IMR-90 (cell line): Measurements from ENCODE around the gene ZDHHC17. TPM values are rescaled to one million over a fixed set of nuclear protein-coding genes. Genes with fewer than 3 reads are reported as not detected.

Source experiments
- ATAC-seq: fragments of 200-7000 bp; cut with Tn5 transposase; 2 replicates; pipeline ENCODE4 v1.9.1; 2020; ENCODE audit warnings: low read depth, mild to moderate bottlenecking, moderate library complexity
- BruUV-seq: library from RNA; stranded (reverse); fragments of 400-500 nt; replicated peaks from 2 replicates; lab custom pipeline; 2021; lab: Mats Ljungman, UMichigan
- CTCF ChIA-PET: fragments of 300-600 bp; formaldehyde crosslinking; extraction: SDS; loops from one replicate; lab custom pipeline; 2021; ENCODE audit warnings: antibody characterized with exemption; lab: Yijun Ruan, JAX
- POLR2A ChIA-PET: fragments of 300-600 bp; sonication (Branson Sonifier 250); formaldehyde crosslinking; loops from one replicate; lab custom pipeline; 2022; ENCODE audit warnings: antibody characterized with exemption; ENCODE audit not compliant: unreplicated experiment; lab: Charles Lee
- DNase-seq: peaks from one replicate; pipeline ENCODE4 v3.0.0; 2013
- H2AFZ ChIP-seq: replicated peaks from 2 replicates; pipeline ENCODE3; 2013; ENCODE audit warnings: low read length, mild to moderate bottlenecking; ENCODE audit not compliant: poor library complexity
- H2AK5ac ChIP-seq: 2 replicates; pipeline ENCODE4 v1.6.1; 2013; ENCODE audit warnings: low read depth, low read length, inconsistent platforms
- H2AK9ac ChIP-seq: replicated peaks from 2 replicates; pipeline ENCODE3; 2013; ENCODE audit warnings: mild to moderate bottlenecking, low read depth, low read length, moderate library complexity; ENCODE audit not compliant: poor library complexity
- H2BK120ac ChIP-seq: 2 replicates; pipeline ENCODE4 v1.6.1; 2013; ENCODE audit warnings: low read depth, low read length, inconsistent platforms
- H2BK15ac ChIP-seq: 3 replicates; pipeline ENCODE4 v1.6.1; 2013; ENCODE audit warnings: low read depth, low read length, inconsistent platforms
- H2BK20ac ChIP-seq: 2 replicates; pipeline ENCODE4 v1.6.1; 2013; ENCODE audit warnings: low read depth, mild to moderate bottlenecking, inconsistent platforms, low read length, moderate library complexity
- H2BK5ac ChIP-seq: 2 replicates; pipeline ENCODE4 v1.6.1; 2013; ENCODE audit warnings: mild to moderate bottlenecking, low read depth, low read length, inconsistent platforms; ENCODE audit not compliant: poor library complexity, severe bottlenecking
- H3K14ac ChIP-seq: replicated peaks from 2 replicates; pipeline ENCODE4 v1.6.1; 2013; ENCODE audit warnings: low read depth, low read length, inconsistent platforms
- H3K18ac ChIP-seq: 2 replicates; pipeline ENCODE4 v1.6.1; 2013; ENCODE audit warnings: low read depth, low read length, control low read depth
- H3K23ac ChIP-seq: 2 replicates; pipeline ENCODE4 v1.6.1; 2013; ENCODE audit warnings: low read depth, low read length, inconsistent platforms
- H3K27ac ChIP-seq: 2 replicates; pipeline ENCODE4 v1.5.1; 2013; ENCODE audit warnings: mild to moderate bottlenecking, control low read depth, low read length; ENCODE audit not compliant: insufficient read depth
- H3K27me3 ChIP-seq: 2 replicates; pipeline ENCODE4 v1.6.1; 2013; ENCODE audit warnings: low read length; ENCODE audit not compliant: control insufficient read depth, insufficient read depth
- H3K36me3 ChIP-seq: 2 replicates; pipeline ENCODE4 v1.6.1; 2013; ENCODE audit warnings: low read length, mixed read lengths; ENCODE audit not compliant: control insufficient read depth, insufficient read depth
- H3K4ac ChIP-seq: 2 replicates; pipeline ENCODE4 v1.6.1; 2013; ENCODE audit warnings: low read depth, low read length, inconsistent platforms
- H3K4me1 ChIP-seq: 2 replicates; pipeline ENCODE4 v1.6.1; 2013; ENCODE audit warnings: low read length, mixed read lengths; ENCODE audit not compliant: control insufficient read depth, insufficient read depth
- H3K4me2 ChIP-seq: 2 replicates; pipeline ENCODE4 v1.6.1; 2013; ENCODE audit warnings: low read depth, mild to moderate bottlenecking, control low read depth, low read length, moderate library complexity
- H3K4me3 ChIP-seq: 2 replicates; pipeline ENCODE4 v1.5.1; 2013; ENCODE audit warnings: low read depth, mild to moderate bottlenecking, control low read depth, low read length, moderate library complexity; ENCODE audit not compliant: insufficient read depth
- H3K56ac ChIP-seq: 2 replicates; pipeline ENCODE4 v1.6.1; 2013; ENCODE audit warnings: low read length, inconsistent platforms; ENCODE audit not compliant: insufficient read depth; ENCODE audit errors: extremely low read depth
- H3K79me1 ChIP-seq, 2 experiments: 2 replicates each; pipeline ENCODE4 v1.6.1; 2013; ENCODE audit warnings: low read length in 2 of 2, inconsistent platforms in 1 of 2, low read depth in 1 of 2
- H3K9ac ChIP-seq: 2 replicates; pipeline ENCODE4 v1.6.1; 2013; ENCODE audit warnings: low read depth, low read length, control low read depth
- H3K9me1 ChIP-seq: 2 replicates; pipeline ENCODE4 v1.6.1; 2013; ENCODE audit warnings: low read length, inconsistent platforms; ENCODE audit not compliant: insufficient read depth
- H3K9me3 ChIP-seq: 2 replicates; pipeline ENCODE4 v1.6.1; 2013; ENCODE audit warnings: low read length; ENCODE audit not compliant: control insufficient read depth, insufficient read depth
- H4K20me1 ChIP-seq: 2 replicates; pipeline ENCODE4 v1.6.1; 2013; ENCODE audit warnings: low read length, inconsistent platforms; ENCODE audit not compliant: insufficient read depth
- H4K5ac ChIP-seq: 2 replicates; pipeline ENCODE4 v1.6.1; 2013; ENCODE audit warnings: mild to moderate bottlenecking, low read depth, low read length, control low read depth
- H4K8ac ChIP-seq, 2 experiments: 2 replicates each; pipeline ENCODE4 v1.6.1; 2013; ENCODE audit warnings: low read depth in 2 of 2, low read length in 2 of 2, control low read depth in 1 of 2, inconsistent platforms in 1 of 2
- H4K91ac ChIP-seq: 2 replicates; pipeline ENCODE4 v1.6.1; 2013; ENCODE audit warnings: low read depth, low read length, inconsistent platforms; ENCODE audit not compliant: insufficient read depth
- FOS ChIP-seq: fragments of 150-350 bp; IDR thresholded peaks from 2 replicates; pipeline ENCODE4 v1.6.1; 2016; ENCODE audit warnings: low read depth, low read length
- MAZ ChIP-seq: IDR thresholded peaks from 2 replicates; pipeline ENCODE4 v1.6.1; 2012; ENCODE audit warnings: low read depth, mild to moderate bottlenecking, low read length, improper control_type of control experiment, moderate library complexity, borderline replicate concordance
- RAD21 ChIP-seq: IDR thresholded peaks from 2 replicates; pipeline ENCODE4 v1.6.1; 2012; ENCODE audit warnings: low read length, improper control_type of control experiment
- RCOR1 ChIP-seq: IDR thresholded peaks from 2 replicates; pipeline ENCODE4 v1.6.1; 2012; ENCODE audit warnings: mild to moderate bottlenecking, low read length, improper control_type of control experiment; ENCODE audit not compliant: insufficient replicate concordance
- WGBS, 2 experiments: methylation state at CpG; one replicate each; pipeline versions ENCODE4 v1.1.5 to v1.1.7; 2013; ENCODE audit warnings: missing lambda C conversion rate in 2 of 2; ENCODE audit not compliant: insufficient read length in 1 of 2; ENCODE audit errors: extremely low coverage in 2 of 2; 5-methylcytosine and 5-hydroxymethylcytosine counted together
- dilution Hi-C: fragments of 300-500 bp; cut with HindIII; formaldehyde crosslinking; loops from one replicate; pipeline ENCODE4 v1.14.3; 2018; ENCODE audit warnings: low sequenced_read_pairs; ENCODE audit not compliant: unreplicated experiment
- in situ Hi-C: fragments of 300-500 bp; cut with MboI; formaldehyde crosslinking; loops from 3 replicates; pipeline ENCODE4 v1.14.3; 2019; ENCODE audit warnings: low sequenced_read_pairs, inconsistent platforms, mixed read lengths
- intact Hi-C: fragments of 100-400 bp; cut with micrococcal nuclease; formaldehyde crosslinking; loops from 2 replicates; pipeline ENCODE4 v1.10.0; 2022
- polyA plus RNA-seq, 3 experiments: library from polyadenylated mRNA; depleted of rRNA; stranded (reverse); fragments of >200 nt; gene quantifications; 2 replicates each; pipeline ENCODE4 v1.2.3, GENCODE V29; 2012; ENCODE audit warnings: low replicate concordance in 1 of 3
- total RNA-seq: library from RNA; depleted of rRNA; stranded (reverse); fragments of >200 nt; gene quantifications from 2 replicates; pipeline ENCODE4 v1.2.3, GENCODE V29; 2012

Gene ZDHHC17
- total and polyA plus RNA-seq, 2 of the 4 experiments (the other 2 are of a cell fraction), result 23.3 to 125 TPM

GRCh38 chr12:76720068-76720467 lies 43.8 kb upstream of the ZDHHC17 start:
- no peak overlapping the region; the same call in 1 of the 2 replicates for H3K9ac ChIP-seq

More at GRCh38 chr12:76720068-76720467, 43.8 kb upstream of the ZDHHC17 start:
- Histone ChIP-seq H3K36me3 (no peaks in the 10 kb centered on the region), H3K4ac (peak overlapping the region; percentile 99), H3K18ac (peak overlapping the region; percentile 94; the same call in 1 of the 2 replicates), H3K4me1 (peaks cover 16% of the 10 kb centered on the region), H4K8ac (peak overlapping the region; percentile 83 to 91; a peak in 2 of 4 replicates), H4K20me1 (no peaks in the 10 kb centered on the region), H3K9me1 (peaks cover 14% of the 10 kb centered on the region), H4K91ac (peak overlapping the region; percentile 99), H3K23ac (peak overlapping the region; percentile 91), H2AK9ac (peak overlapping the region; percentile 35), H2AK5ac (peak overlapping the region; percentile 100), H4K5ac (peak overlapping the region; percentile 92; the same call in 1 of the 2 replicates), H3K27me3 (no peaks in the 10 kb centered on the region), H2BK15ac (peak overlapping the region; percentile 96; the same call in 2 of the 3 replicates), H3K14ac (peak overlapping the region; percentile 95), H2BK120ac (peak overlapping the region; percentile 99), H2BK5ac (peak overlapping the region; percentile 99), H2AFZ (peak overlapping the region; percentile 39), H3K27ac (peak overlapping the region; percentile 93), H3K79me1 (peaks cover 0 to 5% of the 10 kb centered on the region in 2 experiments; a peak in 1 of 4 replicates), H2BK20ac (peak overlapping the region; percentile 98), H3K9me3 (no peaks in the 10 kb centered on the region; the same call in 1 of the 2 replicates), H3K4me2 (peak overlapping the region; percentile 42; the same call in 1 of the 2 replicates), H3K4me3 (no peak overlapping the region), H3K56ac (peak overlapping the region; percentile 81; the same call in 1 of the 2 replicates)
- TF ChIP-seq FOS, result peak; percentile 43; the same call in 1 of the 2 replicates
- TF ChIP-seq RCOR1, result peak; percentile 44
- TF ChIP-seq MAZ, result no peak
- TF ChIP-seq RAD21, result no peak
- intact Hi-C loops, result no loop called here
- ATAC-seq (peak; percentile 85), DNase-seq (peak; percentile 73)
- in situ Hi-C loops, result no loop called here
- dilution Hi-C loops, result no loop called here
- no TSS peak for BruUV-seq
- WGBS, 2 experiments, result no CpG with 5 or more reads among the region's 2 CpGs
- CTCF ChIA-PET, result interaction anchor here (1.5 kb wide), 1 partner anchor 52 kb away, joined by 3 read pairs; no protein-coding TSS in a partner anchor
- POLR2A ChIA-PET, result no interaction called here
